GM18519 (cell line): ENCODE data around the gene CLDN9.

Source experiments
- ATAC-seq: cut with Tn5 transposase; IDR thresholded peaks from one replicate; pipeline ENCODE4 v1.9.1; 2021; ENCODE audit warnings: mild to moderate bottlenecking, moderate library complexity; ENCODE audit not compliant: unreplicated experiment, low FRiP score

Gene CLDN9

DNA sequence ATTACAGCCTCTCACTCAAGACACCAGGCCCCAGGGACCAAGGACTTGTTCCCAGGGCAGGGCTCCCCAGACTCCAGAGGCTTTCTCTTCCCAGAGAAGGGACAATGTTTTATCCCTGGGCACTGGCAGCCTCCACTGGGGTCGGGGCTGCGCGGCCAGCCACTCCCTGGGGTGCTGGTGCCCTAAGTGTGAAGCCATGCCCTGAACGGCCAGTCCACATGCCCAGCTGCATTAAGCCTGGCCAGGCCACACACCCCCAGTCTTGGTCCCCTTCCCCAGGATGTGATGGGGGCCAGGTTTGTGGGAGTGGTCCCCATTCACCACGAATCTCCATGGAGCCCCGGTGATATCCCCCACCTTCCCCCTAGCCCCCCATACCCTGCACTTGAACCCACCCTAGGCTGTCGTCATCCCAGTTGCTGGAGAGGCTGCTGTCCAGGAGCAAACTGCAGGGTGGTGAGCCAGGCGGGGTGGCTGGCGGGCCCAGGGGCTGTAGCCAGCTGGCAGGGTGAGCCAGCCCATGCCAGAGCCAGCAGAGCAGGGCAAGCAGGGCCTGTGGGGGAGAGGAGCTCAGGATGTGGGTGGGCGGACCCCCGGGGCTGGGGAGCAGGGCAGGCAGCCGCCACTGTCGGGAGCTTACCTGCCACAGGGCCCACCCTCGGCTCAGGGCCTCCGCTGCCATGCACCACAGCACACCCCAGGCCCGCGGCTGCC lies 39.0 kb upstream of the CLDN9 start:
- ATAC-seq, result no peak

DNA sequence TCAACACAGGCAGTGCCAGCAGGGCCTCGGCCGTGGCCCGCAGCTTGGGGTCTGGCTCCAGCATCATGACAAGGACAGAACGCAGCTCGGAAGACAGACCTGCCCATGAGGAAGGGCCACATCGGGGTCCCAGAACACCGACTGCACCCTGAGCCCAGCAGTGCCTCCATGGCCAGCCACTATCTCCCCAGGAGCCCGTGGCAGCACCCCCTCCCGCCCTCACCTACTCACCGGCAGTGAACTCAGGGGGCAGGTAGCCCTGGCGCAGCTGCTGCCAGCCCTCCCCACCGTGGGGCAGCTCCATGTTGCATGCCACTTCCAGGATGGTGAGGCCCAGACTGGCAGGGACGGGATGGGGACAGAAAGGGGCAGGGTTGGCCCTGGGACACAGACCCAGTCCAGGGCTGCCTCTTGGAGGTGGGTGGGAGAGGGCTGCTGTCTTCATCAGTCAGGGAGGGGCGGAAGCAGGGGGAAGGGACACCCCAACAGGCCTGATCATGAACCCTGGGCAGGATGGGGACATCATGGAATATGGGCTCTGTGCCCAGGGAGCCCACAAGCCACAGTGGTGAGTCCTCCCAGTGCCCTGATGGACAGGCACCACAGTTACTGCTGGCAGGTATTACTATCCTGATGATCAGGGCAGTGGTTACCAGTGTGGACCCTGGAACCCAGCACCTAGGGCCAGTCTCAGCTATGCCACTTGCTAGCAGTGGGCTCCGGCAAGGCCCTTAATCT lies 38.2 kb upstream of the CLDN9 start:
- ATAC-seq, result no peak

DNA sequence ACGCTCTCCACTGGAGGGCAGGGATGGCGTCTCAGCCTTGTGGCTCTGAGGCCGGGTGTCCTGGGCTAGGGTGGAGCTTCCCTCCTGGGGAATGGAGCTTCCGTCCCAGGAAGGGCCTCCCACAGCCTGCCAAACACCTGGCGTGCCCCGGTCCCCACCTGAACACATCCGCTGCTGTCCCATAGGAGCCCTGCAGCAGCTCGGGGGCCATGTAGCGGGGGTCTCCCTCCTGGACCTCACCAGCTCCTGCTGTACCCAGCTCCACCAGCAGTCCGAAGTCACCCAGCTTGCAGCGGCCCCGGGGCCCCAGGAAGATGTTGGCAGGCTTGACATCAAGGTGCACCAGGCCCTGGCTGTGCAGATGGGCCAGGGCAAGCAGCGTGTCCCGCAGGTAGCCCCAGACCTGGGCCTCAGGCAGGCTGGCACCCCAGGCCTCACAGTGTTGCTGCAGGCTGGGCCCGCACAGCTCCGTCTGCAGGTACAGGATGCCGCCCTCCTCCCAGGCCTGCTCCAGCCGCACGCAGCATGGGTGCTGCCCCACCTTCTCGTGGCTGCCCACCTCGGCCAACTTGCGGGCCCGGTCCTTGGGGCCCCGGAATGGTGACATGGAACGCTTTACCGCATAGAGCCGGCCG lies 37.4 kb upstream of the CLDN9 start:
- no peak for ATAC-seq

DNA sequence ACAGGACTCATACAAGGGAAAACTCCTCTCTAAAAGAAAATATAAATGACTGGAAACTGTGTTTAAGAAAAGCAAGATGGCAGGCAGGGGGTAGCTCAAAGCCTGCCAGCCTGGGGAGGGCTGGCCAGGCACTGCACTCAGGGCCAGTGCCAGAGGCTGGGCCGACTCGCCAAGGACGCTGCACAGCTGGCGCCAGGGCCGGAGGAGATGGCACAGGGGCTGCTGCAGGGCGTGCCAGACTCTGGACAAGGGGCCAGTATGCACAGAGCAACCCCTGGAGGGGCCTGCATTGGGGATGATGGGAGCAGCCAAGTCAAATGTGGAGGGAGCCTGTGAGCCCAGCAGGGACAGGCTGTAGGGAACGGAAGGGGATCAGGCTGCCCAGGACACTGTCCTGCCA lies 36.5 kb upstream of the CLDN9 start:
- ATAC-seq, result no peak

DNA sequence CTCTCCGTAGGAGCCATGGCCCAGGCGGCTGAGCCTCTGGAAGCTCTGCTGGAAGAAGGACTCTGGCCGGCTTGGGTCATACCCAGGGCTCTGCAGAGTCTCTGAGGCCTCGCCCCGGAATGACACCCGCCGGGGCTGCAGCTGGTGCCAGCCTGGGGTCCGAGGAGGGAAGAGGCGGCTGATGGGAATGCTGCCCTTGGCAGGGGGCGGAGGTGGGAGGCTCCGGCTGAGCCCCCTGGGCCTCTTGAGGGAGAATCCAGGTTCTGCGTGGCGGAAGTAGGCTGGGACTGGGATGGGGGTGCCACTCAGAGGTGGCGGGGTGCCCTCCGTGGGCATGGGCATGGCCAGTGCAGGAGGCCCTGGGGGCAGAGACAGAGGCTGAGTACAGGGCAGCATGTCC lies 36.0 kb upstream of the CLDN9 start:
- ATAC-seq, result no peak

DNA sequence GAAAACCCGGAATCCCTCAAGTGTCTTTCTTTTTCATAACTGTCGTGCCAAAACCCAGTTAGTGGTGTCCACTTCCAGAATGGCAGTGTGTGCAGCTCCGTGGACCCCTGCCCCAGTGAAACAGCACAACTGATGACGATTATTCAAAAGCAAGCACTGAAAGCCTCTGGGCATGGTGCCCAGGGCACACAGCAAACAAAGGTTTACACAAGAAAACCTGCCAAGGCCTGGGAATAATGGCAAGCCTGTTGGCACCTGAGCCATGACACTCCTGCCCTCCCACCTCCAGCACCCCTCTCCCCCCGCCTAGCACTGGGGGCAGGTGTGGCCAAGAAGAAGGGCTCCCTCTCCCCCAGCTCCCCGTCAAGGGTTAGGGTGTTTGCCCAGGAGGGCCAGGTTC lies 35.3 kb upstream of the CLDN9 start:
- ATAC-seq, result no peak

DNA sequence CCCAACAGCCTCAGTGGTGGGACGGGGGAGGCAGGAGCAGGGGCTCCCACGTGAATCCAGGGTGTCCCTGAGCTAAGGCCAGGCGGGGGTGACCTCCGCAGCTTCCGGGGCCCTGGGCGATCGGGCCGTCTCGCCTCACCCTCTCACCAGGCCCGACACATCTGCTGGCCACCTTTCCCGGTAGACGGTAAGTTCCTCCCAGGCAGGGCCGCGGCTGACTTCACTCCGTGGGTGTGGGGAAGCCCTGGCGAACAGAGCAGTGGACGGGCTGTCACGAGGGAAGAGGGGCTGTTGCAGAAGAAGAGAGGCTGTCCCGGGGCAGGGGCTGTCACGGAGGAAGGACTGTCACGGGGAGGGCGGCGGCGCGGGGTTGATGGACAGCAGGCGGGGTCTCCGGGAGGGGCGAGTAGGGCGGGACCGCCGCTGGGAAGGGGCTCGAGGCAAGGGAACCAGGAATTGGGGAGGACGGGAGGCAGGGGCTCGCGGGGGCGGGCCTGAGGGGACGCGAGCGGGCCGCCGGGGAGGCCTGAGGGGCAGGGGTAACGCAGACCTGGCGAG lies 33.0 kb upstream of the CLDN9 start:
- ATAC-seq, result no peak

DNA sequence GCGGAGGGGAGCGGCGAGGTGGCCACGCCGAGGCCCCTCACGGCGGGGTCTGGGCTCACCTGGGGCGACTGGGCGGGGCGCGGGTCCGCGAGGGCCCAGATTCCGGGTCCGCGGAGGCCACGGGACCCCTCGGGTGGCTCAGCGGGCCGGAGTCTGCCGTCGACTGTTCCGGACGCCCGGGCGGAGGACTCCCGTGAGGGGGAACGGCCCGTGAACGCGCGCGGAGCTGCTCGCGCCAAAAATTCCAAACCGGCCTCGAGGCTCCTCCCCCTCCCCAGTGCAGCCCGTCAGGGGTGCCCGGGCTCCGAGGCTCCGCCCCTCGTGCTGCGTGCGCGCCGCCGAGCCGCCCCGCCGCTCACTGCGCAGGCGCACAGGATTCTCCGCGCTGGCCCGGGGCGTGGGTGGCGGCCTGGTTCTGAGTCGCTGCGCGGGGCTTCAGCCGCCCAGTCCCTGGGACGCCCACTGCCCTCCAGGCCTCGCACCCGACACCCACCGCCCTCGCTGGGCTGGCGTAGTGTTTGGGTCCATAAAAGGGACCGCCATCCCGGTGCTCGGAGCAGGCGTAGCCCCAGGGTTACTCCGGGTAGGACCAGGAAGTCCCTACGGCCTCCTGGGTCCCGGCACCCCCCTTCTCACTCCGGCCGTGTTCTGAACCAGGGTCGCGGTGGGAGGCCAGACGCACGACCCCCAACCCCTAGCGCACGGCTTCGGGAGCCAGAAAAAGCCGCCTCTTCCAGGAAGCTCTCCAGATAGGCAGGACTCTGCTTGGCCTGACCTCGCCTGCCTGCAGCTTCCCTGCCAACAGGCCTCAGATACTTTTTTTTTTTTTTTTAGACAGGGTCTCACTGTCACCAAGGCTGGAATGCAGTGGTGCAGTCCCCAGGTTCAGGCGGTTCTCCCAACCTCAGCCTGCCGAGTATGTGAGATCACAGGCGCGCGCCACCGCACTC lies 32.2 kb upstream of the CLDN9 start, which contains the start of gene PKMYT1:
Gene PKMYT1, minus strand, starts transcription at position 220 of the 950 bp plus-strand sequence. CDS start 789 bp downstream, outside the sequence.
- peak; percentile 44 for ATAC-seq

DNA sequence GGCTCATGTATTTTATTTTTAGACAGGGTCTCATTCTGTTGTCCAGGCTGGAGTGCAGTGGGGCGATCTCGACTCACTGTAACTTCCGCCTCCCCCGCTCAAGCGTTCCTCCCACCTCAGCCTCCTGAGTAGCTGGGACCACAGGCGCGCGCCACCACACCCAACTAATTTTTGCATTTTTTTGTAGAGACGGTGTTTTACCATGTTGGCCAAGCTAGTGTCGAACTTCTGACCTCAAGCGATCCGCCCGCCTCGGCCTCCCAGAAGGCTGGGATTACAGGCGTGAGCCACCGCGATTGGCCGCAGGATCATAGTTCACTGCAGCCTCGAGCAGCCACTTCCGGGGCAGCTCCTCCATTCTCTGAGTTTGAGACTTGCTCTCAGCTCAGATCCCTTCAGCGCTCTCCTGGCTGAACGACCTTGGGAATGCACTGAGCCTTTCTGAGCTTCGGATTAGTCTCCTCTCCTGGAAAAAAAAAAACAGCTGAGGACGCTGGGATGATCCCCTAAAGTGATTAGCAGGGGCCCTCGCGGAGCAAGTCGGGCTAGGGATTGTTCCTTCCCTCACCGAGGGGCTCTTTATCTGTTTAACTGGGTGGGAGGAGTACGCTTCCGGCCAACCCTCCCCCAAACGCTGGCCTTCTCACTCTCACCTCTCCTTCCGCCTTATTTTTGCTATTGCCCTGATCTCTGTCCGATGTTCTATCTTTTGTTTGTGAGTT lies 31.4 kb upstream of the CLDN9 start:
- ATAC-seq, result no peak

DNA sequence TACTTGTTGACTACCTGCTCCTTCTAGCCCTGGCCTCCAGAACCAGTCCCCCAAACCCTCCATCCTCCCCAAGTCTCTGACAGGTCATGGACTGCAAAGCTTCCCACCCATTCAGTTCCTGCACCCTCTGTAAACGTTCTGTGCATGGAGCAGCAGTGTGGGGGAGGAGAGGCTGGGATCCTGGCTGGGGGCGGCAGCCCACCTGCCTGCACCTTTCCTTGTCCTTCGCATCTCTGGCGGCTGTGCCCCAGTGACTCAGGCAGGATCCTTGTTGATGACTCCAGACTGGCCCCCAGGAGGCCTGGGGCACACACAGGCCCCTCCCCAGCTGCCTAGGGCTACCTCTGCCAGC lies 30.8 kb upstream of the CLDN9 start:
- ATAC-seq, result no peak

DNA sequence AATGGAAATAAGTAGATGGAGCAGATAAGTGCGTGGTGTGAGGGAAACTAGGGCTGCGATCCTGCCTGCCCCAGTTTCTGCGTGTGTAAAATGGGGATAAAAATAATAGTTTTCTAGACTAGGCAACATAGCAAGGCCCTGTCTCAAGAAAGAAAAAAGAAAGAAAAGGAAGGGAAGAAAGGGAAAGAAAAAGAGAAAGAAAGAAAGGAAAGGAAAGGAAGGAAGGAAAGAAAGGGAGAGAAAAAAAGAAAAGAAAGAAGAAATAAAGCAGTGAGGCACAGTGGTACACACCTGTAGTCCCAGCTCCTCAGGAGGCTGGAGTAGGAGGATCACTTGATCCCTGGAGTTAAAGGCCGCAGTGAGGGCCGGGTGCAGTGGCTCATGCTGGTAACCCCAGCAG lies 30.3 kb upstream of the CLDN9 start:
- ATAC-seq, result no peak

DNA sequence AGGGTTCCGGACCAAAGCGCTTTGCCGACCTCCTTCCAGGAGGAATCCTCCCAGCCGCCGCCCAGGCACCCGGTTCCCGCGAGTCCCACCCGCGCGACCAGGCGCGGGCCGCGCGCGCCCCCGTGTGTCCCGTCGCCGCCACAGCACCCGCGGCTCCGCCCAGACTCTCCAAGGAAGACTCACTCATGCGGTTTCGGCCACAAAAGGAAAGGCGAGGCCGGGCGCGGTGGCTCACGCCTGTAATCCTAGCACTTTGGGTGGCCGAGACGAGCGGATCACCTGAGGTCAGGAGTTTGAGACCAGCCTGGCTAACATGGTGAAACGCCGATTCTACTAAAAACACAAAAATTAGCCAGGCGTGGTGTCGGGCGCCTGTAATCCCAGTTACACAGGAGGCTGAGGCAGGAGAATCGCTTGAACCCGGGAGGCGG lies 29.0 kb upstream of the CLDN9 start:
- ATAC-seq, result no peak

DNA sequence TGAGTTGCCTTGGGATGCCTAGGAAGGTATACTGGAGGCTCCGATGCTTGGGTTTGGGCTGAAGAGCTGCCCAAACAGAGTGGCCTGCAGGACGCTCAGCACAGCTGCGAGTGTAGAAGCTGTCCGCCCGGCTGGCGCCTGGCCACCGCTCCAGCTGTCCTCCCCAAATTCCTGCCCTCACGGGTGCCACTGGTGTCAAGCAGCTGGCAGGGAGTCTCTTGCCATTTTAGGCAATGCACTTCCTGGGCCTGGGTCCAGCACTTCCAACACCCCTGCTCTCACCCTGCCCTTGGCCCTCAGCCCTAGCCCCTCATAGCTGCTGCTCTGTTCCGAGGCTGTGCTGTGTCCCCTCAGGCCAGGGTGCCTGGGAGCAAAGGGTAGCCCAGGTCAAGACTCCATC lies 27.3 kb upstream of the CLDN9 start:
- no peak for ATAC-seq

DNA sequence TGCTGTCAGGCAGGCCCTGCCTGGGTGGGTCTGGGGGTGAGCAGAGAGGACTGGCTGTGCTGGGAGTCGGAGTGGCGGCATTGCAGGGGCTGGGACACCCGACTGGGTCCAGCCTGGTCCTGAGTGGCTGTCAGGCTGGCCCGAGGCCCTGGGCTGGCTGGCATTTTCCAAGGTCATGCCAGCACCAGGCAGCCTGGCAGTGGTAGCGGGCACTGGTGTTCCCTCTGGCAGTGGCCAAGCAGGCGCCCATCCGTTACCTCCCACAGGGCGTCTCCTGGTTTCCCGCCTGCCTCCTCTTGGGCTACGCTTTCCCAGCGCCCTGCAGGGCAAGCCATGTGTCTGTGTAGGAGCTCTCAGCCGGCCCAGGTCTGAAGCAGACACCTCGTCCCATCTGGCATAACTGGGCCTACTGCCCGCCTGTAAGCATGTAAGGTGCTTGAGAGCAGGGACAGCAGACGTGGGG lies 26.8 kb upstream of the CLDN9 start:
- ATAC-seq, result no peak

DNA sequence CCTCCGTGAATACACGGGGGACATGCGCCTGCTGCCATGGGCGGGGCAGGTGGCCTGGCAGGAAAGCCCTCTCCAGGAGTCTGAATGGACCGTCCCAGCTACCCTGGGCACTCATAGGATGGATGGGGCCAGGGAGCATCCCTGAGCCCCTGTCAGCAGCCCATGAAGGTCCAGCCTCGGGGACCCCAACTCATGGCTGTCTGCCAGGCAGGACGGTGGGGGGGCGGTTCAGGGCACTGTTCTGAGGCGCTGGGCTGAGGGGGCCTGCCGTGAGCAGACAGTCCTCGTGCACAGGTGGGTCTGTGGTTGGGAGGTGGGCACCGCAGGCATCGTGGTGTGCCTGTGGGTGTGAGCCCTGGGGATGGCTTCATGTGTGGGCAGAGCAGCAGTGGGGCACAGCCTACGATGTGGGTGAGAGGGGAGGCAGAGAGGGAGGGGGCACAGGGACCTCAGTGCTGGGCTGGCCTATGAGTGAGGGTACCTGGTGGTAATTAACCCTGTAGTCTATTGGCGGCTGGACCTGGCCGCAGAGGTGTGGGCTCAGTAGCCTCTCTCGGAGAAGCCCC lies 26.0 kb upstream of the CLDN9 start:
- ATAC-seq, result no peak

DNA sequence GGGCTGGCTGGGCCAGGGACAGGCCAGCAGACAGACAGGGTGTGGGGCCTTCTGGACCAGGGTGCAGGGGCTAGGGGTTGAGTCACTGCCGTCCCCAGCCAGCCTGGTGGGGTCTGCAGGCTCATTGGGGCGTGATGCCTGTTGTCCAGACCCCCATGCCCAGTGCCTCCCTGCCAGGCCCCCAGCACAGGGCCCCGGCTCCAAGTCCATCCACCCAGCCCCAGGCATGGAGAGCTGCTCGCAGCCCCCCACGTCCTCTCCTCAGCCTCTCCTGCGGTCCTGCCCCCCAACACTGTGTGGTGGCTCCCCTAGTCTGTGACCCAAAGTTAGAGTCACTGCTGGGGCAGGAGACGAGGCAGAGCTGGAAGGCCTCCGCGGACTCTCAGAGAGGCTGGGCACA lies 25.4 kb upstream of the CLDN9 start:
- ATAC-seq, result no peak

DNA sequence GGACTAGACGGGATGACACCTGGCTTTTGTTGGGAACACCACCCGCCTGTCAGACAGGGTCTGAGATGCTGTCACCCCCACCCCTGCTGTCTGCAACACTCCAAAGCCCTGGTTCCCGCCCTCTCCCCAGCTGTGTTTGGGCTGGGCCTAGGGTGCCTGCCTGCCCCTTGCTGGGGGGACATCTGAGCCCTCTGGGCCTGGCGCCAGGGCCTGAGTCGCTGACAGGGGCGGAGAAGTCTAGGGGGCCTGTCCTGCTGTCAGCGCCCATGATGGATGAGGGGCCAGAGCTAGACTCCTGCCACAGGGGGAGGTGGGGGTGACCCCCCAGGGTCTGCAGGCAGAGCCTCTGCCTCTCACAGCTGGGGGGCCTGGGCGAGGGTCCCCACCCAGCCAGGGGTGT lies 24.9 kb upstream of the CLDN9 start:
- no peak for ATAC-seq

DNA sequence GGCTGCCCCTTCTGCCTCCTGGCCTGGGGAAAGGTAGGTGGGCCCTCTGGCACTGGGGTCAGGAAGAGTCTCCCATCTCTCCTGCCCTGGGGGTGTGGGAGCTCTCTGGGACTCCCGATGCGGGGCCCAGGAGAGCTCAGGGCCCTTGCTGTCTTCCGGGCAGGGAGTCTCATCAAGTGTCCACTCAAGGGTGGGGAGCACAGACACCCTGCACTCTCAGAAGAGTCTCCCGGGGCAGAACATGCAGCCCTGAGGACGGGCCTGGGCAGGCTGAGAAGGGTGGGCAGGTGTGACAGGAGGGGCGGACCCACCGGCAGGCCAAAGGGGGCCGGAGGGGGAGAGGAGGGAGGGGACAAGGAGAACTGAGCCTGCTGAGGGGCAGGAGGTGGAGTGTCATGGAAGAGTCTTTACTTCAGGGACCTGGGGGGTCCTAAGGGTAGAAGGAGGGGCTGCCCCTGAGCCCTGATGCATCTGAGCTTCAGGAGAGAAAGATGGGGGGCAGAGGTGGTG lies 24.1 kb upstream of the CLDN9 start:
- ATAC-seq, result no peak

DNA sequence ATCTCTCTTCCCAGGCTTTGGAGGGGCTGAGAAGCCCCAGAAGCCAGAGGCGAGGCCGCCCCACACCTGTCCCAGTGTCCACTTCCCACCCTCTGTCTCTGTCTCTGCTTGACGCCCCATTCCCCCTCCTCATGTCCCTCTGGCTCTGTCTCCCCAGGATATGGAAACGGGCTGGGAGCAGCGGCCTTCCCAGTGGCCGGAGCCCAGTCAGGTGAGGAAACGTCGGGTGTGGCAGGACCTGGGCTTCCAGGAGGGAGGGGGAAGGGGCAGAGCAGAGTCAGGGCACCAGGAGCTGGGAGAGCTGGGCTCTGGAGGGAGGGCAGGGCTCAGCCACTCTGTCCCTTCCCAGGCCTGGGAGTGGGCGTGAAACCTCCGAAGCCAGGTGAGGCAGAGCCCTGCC lies 21.8 kb upstream of the CLDN9 start:
- no peak for ATAC-seq
